ENCODE results near the gene MCM3.

MCM3 gene

GRCh38 chr6:52293067-52293466, 8.5 kb upstream of the MCM3 start:
- H4K91ac ChIP-seq (ENCODE audit: low read depth, low read length) = no peak overlapping the region
- H4K12ac ChIP-seq (ENCODE audit: low read depth, low read length) = no peak overlapping the region
- H3K4ac ChIP-seq (ENCODE audit: low read depth, low read length) = no peak overlapping the region
- no peak overlapping the region for H4K8ac ChIP-seq (ENCODE audit: low read depth, low read length)
- no peaks in the 10 kb centered on the region for H3K27me3 ChIP-seq (ENCODE audit: insufficient read depth, low read length)
- no peak overlapping the region for H3K18ac ChIP-seq (ENCODE audit: low read length)
- DNase-seq = no peak
- no peaks in the 10 kb centered on the region for H3K36me3 ChIP-seq (ENCODE audit: control insufficient read depth in 1 of 2, insufficient read depth in 2 of 2, low read length in 2 of 2)
- H2BK5ac ChIP-seq (ENCODE audit: low read depth, low read length, poor library complexity) = no peak overlapping the region
- H3K9ac ChIP-seq (ENCODE audit: low read length) = no peak overlapping the region
- H2AK5ac ChIP-seq (ENCODE audit: low read length) = no peak overlapping the region
- H3K4me1 ChIP-seq (ENCODE audit: control insufficient read depth in 1 of 2, insufficient read depth in 2 of 2, low read length in 2 of 2) = no peaks in the 10 kb centered on the region
- no peak overlapping the region for H3K4me2 ChIP-seq (ENCODE audit: low read length)
- no peak overlapping the region for H3K23ac ChIP-seq (ENCODE audit: low read length)
- peaks cover 5% of the 10 kb centered on the region for H3K9me3 ChIP-seq (ENCODE audit: insufficient read depth, low read depth, low read length)
- peaks cover 3% of the 10 kb centered on the region for H3K79me1 ChIP-seq (ENCODE audit: low read length)
- H3K27ac ChIP-seq (ENCODE audit: low read depth, low read length) = no peak overlapping the region
- no peak overlapping the region for H3K14ac ChIP-seq (ENCODE audit: low read length)
- no peak overlapping the region for H2BK120ac ChIP-seq (ENCODE audit: insufficient read depth, low read length, poor library complexity)
- no peak overlapping the region for H2AFZ ChIP-seq (ENCODE audit: insufficient read depth, low read length, poor library complexity)
- no peak overlapping the region for H3K4me3 ChIP-seq (ENCODE audit: low read depth, low read length)
- H2BK12ac ChIP-seq (ENCODE audit: low read length) = no peak overlapping the region
- H3K79me2 ChIP-seq (ENCODE audit: control insufficient read depth, insufficient read depth, low read length, poor library complexity) = no peaks in the 10 kb centered on the region

- Histone ChIP-seq H2AK5ac (ENCODE audit: low read length) (peak overlapping the region; percentile 32), H3K4me2 (ENCODE audit: low read length) (no peak overlapping the region), H3K27ac (ENCODE audit: low read depth, low read length) (no peak overlapping the region), H2BK120ac (ENCODE audit: insufficient read depth, low read length, poor library complexity) (no peak overlapping the region), H3K27me3 (ENCODE audit: insufficient read depth, low read length) (no peaks in the 10 kb centered on the region), H3K23ac (ENCODE audit: low read length) (no peak overlapping the region), H3K4ac (ENCODE audit: low read depth, low read length) (no peak overlapping the region), H2BK12ac (ENCODE audit: low read length) (no peak overlapping the region), H3K79me1 (ENCODE audit: low read length) (peaks cover 6% of the 10 kb centered on the region), H3K36me3 (ENCODE audit: control insufficient read depth in 1 of 2, insufficient read depth in 2 of 2, low read length in 2 of 2) (no peaks in the 10 kb centered on the region), H3K18ac (ENCODE audit: low read length) (no peak overlapping the region), H3K9ac (ENCODE audit: low read length) (no peak overlapping the region), H2BK5ac (ENCODE audit: low read depth, low read length, poor library complexity) (no peak overlapping the region), H4K12ac (ENCODE audit: low read depth, low read length) (no peak overlapping the region), H3K9me3 (ENCODE audit: insufficient read depth, low read depth, low read length) (no peaks in the 10 kb centered on the region), H3K4me3 (ENCODE audit: low read depth, low read length) (no peak overlapping the region), H2AFZ (ENCODE audit: insufficient read depth, low read length, poor library complexity) (no peak overlapping the region), H3K14ac (ENCODE audit: low read length) (no peak overlapping the region), H4K8ac (ENCODE audit: low read depth, low read length) (no peak overlapping the region), H3K79me2 (ENCODE audit: control insufficient read depth, insufficient read depth, low read length, poor library complexity) (peaks cover 2% of the 10 kb centered on the region), H4K91ac (ENCODE audit: low read depth, low read length) (peak overlapping the region; percentile 21), H3K4me1 (ENCODE audit: control insufficient read depth in 1 of 2, insufficient read depth in 2 of 2, low read length in 2 of 2) (no peaks in the 10 kb centered on the region)
- WGBS (ENCODE audit: extremely low coverage, insufficient coverage, insufficient read length) = no CpG with 5 or more reads among the region's 2 CpGs
- no peak for DNase-seq
Observed at GRCh38 chr6:52288841-52289240, 4.3 kb upstream of the MCM3 start.

- Histone ChIP-seq H2BK5ac (ENCODE audit: low read depth, low read length, poor library complexity) (no peak overlapping the region), H3K27me3 (ENCODE audit: insufficient read depth, low read length) (no peaks in the 10 kb centered on the region), H3K14ac (ENCODE audit: low read length) (no peak overlapping the region), H2BK120ac (ENCODE audit: insufficient read depth, low read length, poor library complexity) (no peak overlapping the region), H2AFZ (ENCODE audit: insufficient read depth, low read length, poor library complexity) (no peak overlapping the region), H3K79me1 (ENCODE audit: low read length) (peaks cover 6% of the 10 kb centered on the region), H3K27ac (ENCODE audit: low read depth, low read length) (no peak overlapping the region), H4K91ac (ENCODE audit: low read depth, low read length) (no peak overlapping the region), H3K4ac (ENCODE audit: low read depth, low read length) (no peak overlapping the region), H4K8ac (ENCODE audit: low read depth, low read length) (no peak overlapping the region), H4K12ac (ENCODE audit: low read depth, low read length) (no peak overlapping the region), H3K9me3 (ENCODE audit: insufficient read depth, low read depth, low read length) (no peaks in the 10 kb centered on the region), H2AK5ac (ENCODE audit: low read length) (no peak overlapping the region), H3K23ac (ENCODE audit: low read length) (no peak overlapping the region), H3K79me2 (ENCODE audit: control insufficient read depth, insufficient read depth, low read length, poor library complexity) (peaks cover 2% of the 10 kb centered on the region), H3K4me1 (ENCODE audit: control insufficient read depth in 1 of 2, insufficient read depth in 2 of 2, low read length in 2 of 2) (no peaks in the 10 kb centered on the region), H3K4me2 (ENCODE audit: low read length) (no peak overlapping the region), H2BK12ac (ENCODE audit: low read length) (no peak overlapping the region), H3K36me3 (ENCODE audit: control insufficient read depth in 1 of 2, insufficient read depth in 2 of 2, low read length in 2 of 2) (no peaks in the 10 kb centered on the region), H3K18ac (ENCODE audit: low read length) (no peak overlapping the region), H3K4me3 (ENCODE audit: low read depth, low read length) (no peak overlapping the region), H3K9ac (ENCODE audit: low read length) (no peak overlapping the region)
- WGBS (ENCODE audit: extremely low coverage, insufficient coverage, insufficient read length) = no CpG with 5 or more reads among the region's 7 CpGs
- DNase-seq = no peak
Observed at GRCh38 chr6:52288216-52288615, 3.7 kb upstream of the MCM3 start.

GRCh38 chr6:52286798-52287432, 2.4 kb upstream of the MCM3 start:
- Histone ChIP-seq H3K9ac (ENCODE audit: low read length) (no peak overlapping the region), H4K12ac (ENCODE audit: low read depth, low read length) (no peak overlapping the region), H3K79me2 (ENCODE audit: control insufficient read depth, insufficient read depth, low read length, poor library complexity) (peaks cover 4% of the 10 kb centered on the region), H2BK5ac (ENCODE audit: low read depth, low read length, poor library complexity) (no peak overlapping the region), H3K4me2 (ENCODE audit: low read length) (no peak overlapping the region), H3K27ac (ENCODE audit: low read depth, low read length) (no peak overlapping the region), H4K91ac (ENCODE audit: low read depth, low read length) (peak overlapping the region; percentile 41), H3K4ac (ENCODE audit: low read depth, low read length) (no peak overlapping the region), H3K9me3 (ENCODE audit: insufficient read depth, low read depth, low read length) (no peaks in the 10 kb centered on the region), H3K4me3 (ENCODE audit: low read depth, low read length) (no peak overlapping the region), H3K23ac (ENCODE audit: low read length) (no peak overlapping the region), H2AFZ (ENCODE audit: insufficient read depth, low read length, poor library complexity) (no peak overlapping the region), H2BK12ac (ENCODE audit: low read length) (no peak overlapping the region), H3K36me3 (ENCODE audit: control insufficient read depth in 1 of 2, insufficient read depth in 2 of 2, low read length in 2 of 2) (peaks cover 4 to 6% of the 10 kb centered on the region in 2 experiments), H3K14ac (ENCODE audit: low read length) (no peak overlapping the region), H2AK5ac (ENCODE audit: low read length) (no peak overlapping the region), H3K27me3 (ENCODE audit: insufficient read depth, low read length) (no peaks in the 10 kb centered on the region), H4K8ac (ENCODE audit: low read depth, low read length) (no peak overlapping the region), H3K18ac (ENCODE audit: low read length) (no peak overlapping the region), H3K79me1 (ENCODE audit: low read length) (peaks cover 6% of the 10 kb centered on the region), H2BK120ac (ENCODE audit: insufficient read depth, low read length, poor library complexity) (no peak overlapping the region), H3K4me1 (ENCODE audit: control insufficient read depth in 1 of 2, insufficient read depth in 2 of 2, low read length in 2 of 2) (peaks cover 2 to 3% of the 10 kb centered on the region in 2 experiments)
- peak; percentile 35 to 71 for DNase-seq
- WGBS (ENCODE audit: extremely low coverage, insufficient coverage, insufficient read length) = no CpG with 5 or more reads among the region's 2 CpGs

Data from trophoblast cell (in vitro differentiated cells and primary cell).